Suppressor macrophage treated with lipopolysaccharide for 4 hours (primary cell): ENCODE results near the gene PIP5K1B.

Source experiments
- DNase-seq: peaks from one replicate; pipeline ENCODE4 v3.0.0-alpha.2; 2020

PIP5K1B gene

GRCh38 chr9:68825762-68826472, 120.9 kb downstream of the PIP5K1B start:
- no peak for DNase-seq

- no peak for DNase-seq
Observed at GRCh38 chr9:68827837-68828744, 123.1 kb downstream of the PIP5K1B start.

- DNase-seq: no peak
Observed at GRCh38 chr9:68832101-68832500, 127.1 kb downstream of the PIP5K1B start.

GRCh38 chr9:68832861-68833518, 128.0 kb downstream of the PIP5K1B start:
- DNase-seq: no peak

GRCh38 chr9:68834931-68835520, 130.0 kb downstream of the PIP5K1B start:
- DNase-seq: no peak

GRCh38 chr9:68836788-68837187, 131.7 kb downstream of the PIP5K1B start:
- no peak for DNase-seq

- no peak for DNase-seq
Observed at GRCh38 chr9:68838245-68838644, 133.2 kb downstream of the PIP5K1B start.

GRCh38 chr9:68841276-68842052, 136.4 kb downstream of the PIP5K1B start:
- peak; percentile 30 for DNase-seq

GRCh38 chr9:68842568-68842967, 137.5 kb downstream of the PIP5K1B start:
- DNase-seq: no peak

GRCh38 chr9:68843239-68843638, 138.2 kb downstream of the PIP5K1B start:
- DNase-seq: no peak

- peak; percentile 27 for DNase-seq
Observed at GRCh38 chr9:68844157-68844556, 139.1 kb downstream of the PIP5K1B start.

GRCh38 chr9:68844631-68845612, 139.9 kb downstream of the PIP5K1B start:
- DNase-seq: peak; percentile 79

GRCh38 chr9:68847765-68848164, 142.7 kb downstream of the PIP5K1B start:
- DNase-seq: no peak

GRCh38 chr9:68851657-68852056, 146.6 kb downstream of the PIP5K1B start:
- no peak for DNase-seq

GRCh38 chr9:68852941-68853340, 147.9 kb downstream of the PIP5K1B start:
- no peak for DNase-seq

GRCh38 chr9:68859347-68859746, 154.3 kb downstream of the PIP5K1B start:
- no peak for DNase-seq

- no peak for DNase-seq
Observed at GRCh38 chr9:68860419-68860818, 155.4 kb downstream of the PIP5K1B start.

- DNase-seq: no peak
Observed at GRCh38 chr9:68861436-68861835, 156.4 kb downstream of the PIP5K1B start.

GRCh38 chr9:68867066-68867465, 162.0 kb downstream of the PIP5K1B start:
- DNase-seq: no peak

- DNase-seq: no peak
Observed at GRCh38 chr9:68869022-68869421, 164.0 kb downstream of the PIP5K1B start.

GRCh38 chr9:68870086-68870485, 165.0 kb downstream of the PIP5K1B start:
- no peak for DNase-seq
